Upper lobe of left lung (tissue), 6 donors: ENCODE data around the gene EMC8. TPM values are rescaled to one million over a fixed set of nuclear protein-coding genes. Genes with fewer than 3 reads are reported as not detected.

Experiments
- ATAC-seq, 2 donors: fragments of 200-7000 bp; cut with Tn5 transposase; one replicate each; pipeline ENCODE4 v1.9.1; 2022; ENCODE audit warnings: mild to moderate bottlenecking in 2 of 2, moderate library complexity in 2 of 2; ENCODE audit not compliant: low FRiP score in 2 of 2
- DNase-seq, 2 donors: peaks; one replicate each; pipeline ENCODE4 v3.0.0-alpha.2; 2019 to 2020
- H3K27ac ChIP-seq, 4 donors: fragments of 200-600 bp; sonication (generic); one replicate each; pipeline ENCODE4 v1.5.1; 2016 to 2019
- H3K27me3 ChIP-seq, 4 donors: fragments of 200-600 bp; sonication (generic); one replicate each; pipeline ENCODE4 v1.5.1; 2017 to 2019
- H3K36me3 ChIP-seq, 4 donors: fragments of 200-600 bp; sonication (generic); one replicate each; pipeline ENCODE4 v1.5.1; 2016 to 2019
- H3K4me1 ChIP-seq, 4 donors: fragments of 200-600 bp; sonication (generic); one replicate each; pipeline ENCODE4 v1.5.1; 2018 to 2019
- H3K4me3 ChIP-seq, 4 donors: fragments of 200-600 bp; sonication (generic); one replicate each; pipeline ENCODE4 v1.5.1; 2017 to 2019; ENCODE audit warnings: mild to moderate bottlenecking in 2 of 4, moderate library complexity in 1 of 4
- H3K9me3 ChIP-seq, 4 donors: fragments of 200-600 bp; sonication (generic); one replicate each; pipeline ENCODE4 v1.5.1; 2018 to 2019
- CTCF ChIP-seq, 6 experiments: fragments of 450-650 bp in 4 of 6; fragments of 200-600 bp in 2 of 6; sonication (generic) in 2 of 6; IDR thresholded peaks; one replicate each; pipeline ENCODE4 v1.5.1; 2016 to 2019; ENCODE audit warnings: antibody characterized with exemption in 6 of 6
- EP300 ChIP-seq, 4 donors: sonication (generic); formaldehyde crosslinking; IDR thresholded peaks; one replicate each; pipeline ENCODE4 v1.5.1; 2017; ENCODE audit warnings: antibody characterized with exemption in 4 of 4, control low read depth in 2 of 4
- POLR2A ChIP-seq, 4 donors: fragments of 450-650 bp; IDR thresholded peaks; one replicate each; pipeline ENCODE4 v1.5.1; 2016 to 2017; ENCODE audit warnings: antibody characterized with exemption in 4 of 4, mild to moderate bottlenecking in 2 of 4
- POLR2AphosphoS5 ChIP-seq, 2 donors: sonication (generic); formaldehyde crosslinking; IDR thresholded peaks; one replicate each; pipeline ENCODE4 v1.5.1; 2017; ENCODE audit warnings: antibody characterized with exemption in 2 of 2
- WGBS, 2 donors: methylation state at CpG; one replicate each; pipeline ENCODE4 v1.1.5; 2017 to 2018; 5-methylcytosine and 5-hydroxymethylcytosine counted together
- total RNA-seq, 6 donors: library from RNA; depleted of rRNA in 4 of 6; stranded (reverse); fragments of >200 nt in 4 of 6; gene quantifications; one replicate each; pipeline versions ENCODE4 v1.1.0 to v1.2.1, GENCODE V29; 2016 to 2021
- donor health status: DM: no; HTN: no; CAD: no; lungs with moderate emphysema.
- donor health status: DM: no; HTN: yes; CAD: no; lungs with severe emphysema.

EMC8 gene
- total RNA-seq, 6 donors from 2014 or later, result 15.8 to 39.8 (median 25.6) TPM

GRCh38 chr16:85796152-85796551, 3.2 kb downstream of the EMC8 start:
- peaks cover 0 to 50% (median 13%) of the 10 kb centered on the region in 4 donors for H3K36me3 ChIP-seq
- ATAC-seq (no peak), DNase-seq (no peak)
- peaks cover 20 to 28% (median 24%) of the 10 kb centered on the region in 4 donors for H3K4me1 ChIP-seq
- no peaks in the 10 kb centered on the region for H3K9me3 ChIP-seq
- no peak for TF ChIP-seq POLR2AphosphoS5 (IDR thresholded peaks at IDR 0.05)
- no peak for TF ChIP-seq POLR2A (IDR thresholded peaks at IDR 0.05)
- TF ChIP-seq CTCF (IDR thresholded peaks at IDR 0.05), result no peak
- no peak overlapping the region for H3K27ac ChIP-seq
- H3K4me3 ChIP-seq, result no peak overlapping the region
- WGBS, 2 donors, result 88 to 91% methylated on average over 6 of the region's 6 CpGs
- H3K27me3 ChIP-seq, result no peaks in the 10 kb centered on the region

- DNase-seq, result no peak
- TF ChIP-seq EP300 (IDR thresholded peaks at IDR 0.05) (no peak), POLR2A (IDR thresholded peaks at IDR 0.05) (no peak), POLR2AphosphoS5 (IDR thresholded peaks at IDR 0.05) (no peak), CTCF (IDR thresholded peaks at IDR 0.05) (no peak)
- 75 to 79% methylated on average over 7 to 8 of the region's 8 CpGs for WGBS, 2 donors
Measured at GRCh38 chr16:85794696-85795095, 4.6 kb downstream of the EMC8 start.

GRCh38 chr16:85793662-85794298, 5.6 kb downstream of the EMC8 start:
- peaks cover 0 to 50% (median 13%) of the 10 kb centered on the region in 4 donors for H3K36me3 ChIP-seq
- no peak overlapping the region for H3K27ac ChIP-seq
- TF ChIP-seq EP300 (IDR thresholded peaks at IDR 0.05), result no peak
- no peak for TF ChIP-seq CTCF (IDR thresholded peaks at IDR 0.05)
- TF ChIP-seq POLR2A (IDR thresholded peaks at IDR 0.05), result no peak
- TF ChIP-seq POLR2AphosphoS5 (IDR thresholded peaks at IDR 0.05), result no peak
- ATAC-seq, result no peak
- WGBS, 2 donors, result 98% methylated on average over 5 of the region's 5 CpGs
- peaks cover 10 to 15% (median 14%) of the 10 kb centered on the region in 4 donors for H3K4me1 ChIP-seq
- no peaks in the 10 kb centered on the region for H3K9me3 ChIP-seq
- no peak overlapping the region for H3K4me3 ChIP-seq
- H3K27me3 ChIP-seq, result no peaks in the 10 kb centered on the region
- no peak for DNase-seq

More at GRCh38 chr16:85794696-85795095, 4.6 kb downstream of the EMC8 start:
- peaks cover 0 to 48% (median 13%) of the 10 kb centered on the region in 4 donors for H3K36me3 ChIP-seq
- no peak overlapping the region for H3K27ac ChIP-seq
- ATAC-seq, result no peak
- H3K27me3 ChIP-seq, result no peaks in the 10 kb centered on the region
- H3K4me3 ChIP-seq, result no peak overlapping the region
- H3K9me3 ChIP-seq, result no peaks in the 10 kb centered on the region
- H3K4me1 ChIP-seq, result peaks cover 10 to 18% (median 15%) of the 10 kb centered on the region in 4 donors

- Histone ChIP-seq H3K27ac (no peak overlapping the region), H3K4me1 (no peaks in the 10 kb centered on the region), H3K36me3 (peaks cover 14 to 62% (median 33%) of the 10 kb centered on the region in 4 donors), H3K27me3 (no peaks in the 10 kb centered on the region), H3K9me3 (no peaks in the 10 kb centered on the region), H3K4me3 (no peak overlapping the region)
- TF ChIP-seq POLR2AphosphoS5 (IDR thresholded peaks at IDR 0.05), result no peak
- no peak for TF ChIP-seq POLR2A (IDR thresholded peaks at IDR 0.05)
- ATAC-seq, result no peak
- WGBS, 2 donors, result 92 to 94% methylated on average over 6 of the region's 6 CpGs
- no peak for DNase-seq
Measured at GRCh38 chr16:85789773-85790172, 9.6 kb downstream of the EMC8 start.

GRCh38 chr16:85788819-85789218, 10.5 kb downstream of the EMC8 start:
- H3K9me3 ChIP-seq, result no peaks in the 10 kb centered on the region
- no peaks in the 10 kb centered on the region for H3K27me3 ChIP-seq
- WGBS, 2 donors, result 90 to 94% methylated on average over 11 of the region's 11 CpGs
- peaks cover 14 to 60% (median 30%) of the 10 kb centered on the region in 4 donors for H3K36me3 ChIP-seq
- no peaks in the 10 kb centered on the region for H3K4me1 ChIP-seq
- DNase-seq (no peak), ATAC-seq (no peak)
- no peak overlapping the region for H3K27ac ChIP-seq
- H3K4me3 ChIP-seq, result no peak overlapping the region
- TF ChIP-seq POLR2A (IDR thresholded peaks at IDR 0.05) (no peak), POLR2AphosphoS5 (IDR thresholded peaks at IDR 0.05) (no peak), CTCF (IDR thresholded peaks at IDR 0.05) (no peak), EP300 (IDR thresholded peaks at IDR 0.05) (no peak)
